SJCRH30 (cell line): Measurements from ENCODE around the gene GLI3. TPM values are rescaled to one million over a fixed set of nuclear protein-coding genes. Genes with fewer than 3 reads are reported as not detected.
A peak's percentile ranks its signal among the peaks of the same experiment; 100 is the strongest.

Source experiments
- DNase-seq, 2 experiments: peaks; one replicate each; pipeline ENCODE4 v3.0.0-alpha.2; 2015 to 2020
- H3K27ac ChIP-seq: fragments of 250-450 bp; sonication (Bioruptor Pico); 2 replicates; pipeline ENCODE4 v1.5.1; 2020; ENCODE audit warnings: mild to moderate bottlenecking, moderate library complexity
- H3K27me3 ChIP-seq: fragments of 250-450 bp; sonication (Bioruptor Pico); 2 replicates; pipeline ENCODE4 v1.5.1; 2020; ENCODE audit warnings: mild to moderate bottlenecking, moderate library complexity
- H3K36me3 ChIP-seq: fragments of 250-450 bp; sonication (Bioruptor Pico); 2 replicates; pipeline ENCODE4 v1.5.1; 2020; ENCODE audit warnings: mild to moderate bottlenecking, moderate library complexity
- H3K4me1 ChIP-seq: fragments of 250-450 bp; sonication (Bioruptor Pico); 2 replicates; pipeline ENCODE4 v1.5.1; 2020; ENCODE audit warnings: mild to moderate bottlenecking, moderate library complexity
- H3K4me3 ChIP-seq: fragments of 250-450 bp; sonication (Bioruptor Pico); 2 replicates; pipeline ENCODE4 v1.5.1; 2020; ENCODE audit warnings: mild to moderate bottlenecking, moderate library complexity
- H3K9me3 ChIP-seq: fragments of 250-450 bp; sonication (Bioruptor Pico); replicated peaks from 2 replicates; pipeline ENCODE4 v1.5.1; 2020; ENCODE audit warnings: mild to moderate bottlenecking, moderate library complexity
- total RNA-seq: library from RNA; depleted of rRNA; stranded (reverse); fragments of >200 nt; shearing (Covaris generic); gene quantifications from 2 replicates; pipeline ENCODE4 v1.2.3, GENCODE V29; 2014

Gene GLI3
- total RNA-seq, 1 experiment from 2014 or later: 11.1 TPM

- Histone ChIP-seq H3K27ac (no peak overlapping the region), H3K36me3 (no peaks in the 10 kb centered on the region), H3K27me3 (no peaks in the 10 kb centered on the region), H3K4me1 (peaks cover 12% of the 10 kb centered on the region), H3K4me3 (no peak overlapping the region), H3K9me3 (no peaks in the 10 kb centered on the region)
- DNase-seq: no peak
Observed at GRCh38 chr7:42244828-42245227, 7.8 kb upstream of the GLI3 start.

GRCh38 chr7:42242381-42242780 is 5.4 kb upstream of the GLI3 start:
- H3K27me3 ChIP-seq: no peaks in the 10 kb centered on the region
- H3K27ac ChIP-seq: no peak overlapping the region
- no peak overlapping the region for H3K4me3 ChIP-seq
- H3K36me3 ChIP-seq: no peaks in the 10 kb centered on the region
- peaks cover 7% of the 10 kb centered on the region for H3K4me1 ChIP-seq
- no peaks in the 10 kb centered on the region for H3K9me3 ChIP-seq
- DNase-seq: no peak

- Histone ChIP-seq H3K4me3 (no peak overlapping the region), H3K27ac (no peak overlapping the region)
Observed at GRCh38 chr7:42241424-42241823, 4.4 kb upstream of the GLI3 start.

GRCh38 chr7:42240416-42240815 is 3.4 kb upstream of the GLI3 start:
- H3K4me1 ChIP-seq: peaks cover 2% of the 10 kb centered on the region

More at GRCh38 chr7:42241424-42241823, 4.4 kb upstream of the GLI3 start:
- H3K4me1 ChIP-seq: no peaks in the 10 kb centered on the region; the same call in 1 of the 2 replicates
- H3K36me3 ChIP-seq: no peaks in the 10 kb centered on the region
- H3K27me3 ChIP-seq: no peaks in the 10 kb centered on the region
- H3K9me3 ChIP-seq: no peaks in the 10 kb centered on the region
- peak in 1 of 2 experiments; percentile 26 for DNase-seq

GRCh38 chr7:42238709-42239366 is 1.8 kb upstream of the GLI3 start:
- H3K36me3 ChIP-seq: no peaks in the 10 kb centered on the region

More at GRCh38 chr7:42240416-42240815, 3.4 kb upstream of the GLI3 start:
- Histone ChIP-seq H3K9me3 (no peaks in the 10 kb centered on the region), H3K36me3 (no peaks in the 10 kb centered on the region), H3K27ac (no peak overlapping the region), H3K27me3 (no peaks in the 10 kb centered on the region), H3K4me3 (no peak overlapping the region)
- DNase-seq: no peak

GRCh38 chr7:42237811-42238541 is 967 bp upstream of the GLI3 start:
- Histone ChIP-seq H3K4me1 (peaks cover 26% of the 10 kb centered on the region), H3K27me3 (no peaks in the 10 kb centered on the region), H3K27ac (peak overlapping the region; percentile 78), H3K4me3 (peak overlapping the region; percentile 77), H3K36me3 (no peaks in the 10 kb centered on the region), H3K9me3 (no peaks in the 10 kb centered on the region)
- peak; percentile 84 to 86 for DNase-seq

More at GRCh38 chr7:42238709-42239366, 1.8 kb upstream of the GLI3 start:
- Histone ChIP-seq H3K27me3 (no peaks in the 10 kb centered on the region), H3K4me3 (peak overlapping the region; percentile 77), H3K9me3 (no peaks in the 10 kb centered on the region), H3K4me1 (peaks cover 18% of the 10 kb centered on the region), H3K27ac (peak overlapping the region; percentile 55)
- DNase-seq: peak; percentile 41 to 54

GRCh38 chr7:42236266-42236975 is 588 bp downstream of the GLI3 start:
- Histone ChIP-seq H3K4me3 (peak overlapping the region; percentile 77), H3K27ac (peak overlapping the region; percentile 67)
- peak; percentile 65 to 72 for DNase-seq

GRCh38 chr7:42235741-42236161 is 1.3 kb downstream of the GLI3 start:
- no peaks in the 10 kb centered on the region for H3K27me3 ChIP-seq
- H3K27ac ChIP-seq: peak overlapping the region; percentile 67
- H3K36me3 ChIP-seq: 0 out of 2 replicates have a peak, but pooled peaks cover 3% of the 10 kb centered on the region
- peak overlapping the region; percentile 77 for H3K4me3 ChIP-seq
- DNase-seq: peak; percentile 72 to 81
- peaks cover 35% of the 10 kb centered on the region for H3K4me1 ChIP-seq
- H3K9me3 ChIP-seq: no peaks in the 10 kb centered on the region

More at GRCh38 chr7:42236266-42236975, 588 bp downstream of the GLI3 start:
- Histone ChIP-seq H3K27me3 (no peaks in the 10 kb centered on the region), H3K4me1 (peaks cover 35% of the 10 kb centered on the region), H3K36me3 (no peaks in the 10 kb centered on the region), H3K9me3 (no peaks in the 10 kb centered on the region)

- no peak overlapping the region; the same call in 1 of the 2 replicates for H3K4me3 ChIP-seq
- H3K36me3 ChIP-seq: 0 out of 2 replicates have a peak, but pooled peaks cover 3% of the 10 kb centered on the region
- H3K4me1 ChIP-seq: peaks cover 40% of the 10 kb centered on the region
- no peak overlapping the region for H3K27ac ChIP-seq
- H3K27me3 ChIP-seq: no peaks in the 10 kb centered on the region
- no peaks in the 10 kb centered on the region for H3K9me3 ChIP-seq
- DNase-seq: no peak
Observed at GRCh38 chr7:42234736-42235135, 2.3 kb downstream of the GLI3 start.

- peaks cover 44% of the 10 kb centered on the region for H3K4me1 ChIP-seq
- no peak overlapping the region for H3K27ac ChIP-seq
- H3K4me3 ChIP-seq: no peak overlapping the region
- no peaks in the 10 kb centered on the region for H3K27me3 ChIP-seq
- H3K36me3 ChIP-seq: 0 out of 2 replicates have a peak, but pooled peaks cover 3% of the 10 kb centered on the region
- no peaks in the 10 kb centered on the region for H3K9me3 ChIP-seq
- DNase-seq: no peak
Observed at GRCh38 chr7:42233695-42234331, 3.2 kb downstream of the GLI3 start.

- Histone ChIP-seq H3K27me3 (no peaks in the 10 kb centered on the region), H3K9me3 (no peaks in the 10 kb centered on the region), H3K4me3 (no peak overlapping the region), H3K36me3 (0 out of 2 replicates have a peak, but pooled peaks cover 3% of the 10 kb centered on the region), H3K4me1 (peaks cover 44% of the 10 kb centered on the region), H3K27ac (no peak overlapping the region)
- DNase-seq: peak in 1 of 2 experiments; percentile 37
Observed at GRCh38 chr7:42233171-42233570, 3.8 kb downstream of the GLI3 start.

GRCh38 chr7:42232275-42232674 is 4.7 kb downstream of the GLI3 start:
- Histone ChIP-seq H3K36me3 (0 out of 2 replicates have a peak, but pooled peaks cover 3% of the 10 kb centered on the region), H3K27me3 (no peaks in the 10 kb centered on the region), H3K9me3 (no peaks in the 10 kb centered on the region), H3K4me1 (peaks cover 44% of the 10 kb centered on the region), H3K27ac (no peak overlapping the region), H3K4me3 (no peak overlapping the region)
- DNase-seq: peak in 1 of 2 experiments; percentile 45

GRCh38 chr7:42231043-42231787 is 5.8 kb downstream of the GLI3 start:
- peaks cover 44% of the 10 kb centered on the region for H3K4me1 ChIP-seq
- H3K27ac ChIP-seq: no peak overlapping the region
- H3K36me3 ChIP-seq: 0 out of 2 replicates have a peak, but pooled peaks cover 3% of the 10 kb centered on the region
- H3K4me3 ChIP-seq: no peak overlapping the region
- H3K27me3 ChIP-seq: no peaks in the 10 kb centered on the region
- no peaks in the 10 kb centered on the region for H3K9me3 ChIP-seq
- no peak for DNase-seq
